ENCODE results near the gene STK32B.
"Not testable (repeated sequence)": the region's sequence is repeated elsewhere in the genome, so short reads cannot be mapped to it uniquely, and the experiment has no call there.

STK32B gene

DNA sequence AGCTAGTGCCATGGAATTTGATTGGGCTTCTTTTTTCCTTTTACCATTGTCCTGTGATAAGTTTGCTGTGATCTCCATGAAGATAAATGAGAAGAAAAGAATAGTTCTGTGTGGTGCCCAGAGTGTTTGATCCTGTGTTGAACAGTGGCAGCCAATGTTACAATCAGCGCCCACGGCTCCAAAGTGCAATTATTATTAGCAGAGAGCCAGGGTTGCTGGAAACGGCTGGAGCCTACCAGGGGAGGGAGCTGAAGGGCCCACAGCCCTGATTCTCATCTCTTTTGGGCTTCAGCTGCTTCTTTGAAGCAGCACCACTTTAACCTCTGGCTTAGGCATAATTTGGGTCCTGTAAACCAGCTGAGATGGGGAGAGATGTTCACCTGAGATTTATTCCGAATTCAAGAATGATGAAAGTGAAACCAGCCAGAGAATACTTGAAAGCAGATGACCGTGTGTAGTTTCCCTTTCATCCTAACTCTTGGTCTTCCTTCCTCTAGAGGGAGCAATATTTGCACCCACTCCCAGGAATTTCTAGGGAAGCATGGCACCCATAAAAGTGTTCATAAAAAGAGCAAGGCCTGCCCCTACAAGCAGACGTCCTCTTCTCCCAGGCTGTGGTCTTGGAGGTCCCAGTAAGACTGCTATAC, 358.8 kb downstream of the STK32B start:
- DNase-seq, result no peak

DNA sequence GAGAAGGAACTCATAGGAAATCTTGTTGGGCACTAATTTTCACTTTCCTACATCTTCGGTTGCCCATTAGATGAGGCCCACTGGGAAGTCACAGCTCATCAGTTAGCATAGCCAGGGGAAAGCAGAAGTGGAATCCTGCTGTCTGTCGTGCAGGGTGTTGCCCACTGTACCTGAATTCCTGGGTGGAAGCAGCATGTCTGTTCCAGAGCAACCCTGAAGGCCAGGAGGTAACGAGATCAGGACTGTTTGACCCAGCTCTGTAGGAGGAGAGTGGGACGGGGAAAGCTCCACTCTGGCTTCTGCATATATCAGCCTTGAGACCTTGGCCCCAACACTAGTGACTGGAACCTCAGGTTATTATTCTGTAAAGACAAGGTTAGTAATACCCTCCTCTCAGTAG, 361.0 kb downstream of the STK32B start:
- DNase-seq, result no peak

- DNase-seq, result no peak
Observed at GRCh38 chr4:5412751-5413150, 361.5 kb downstream of the STK32B start.

DNA sequence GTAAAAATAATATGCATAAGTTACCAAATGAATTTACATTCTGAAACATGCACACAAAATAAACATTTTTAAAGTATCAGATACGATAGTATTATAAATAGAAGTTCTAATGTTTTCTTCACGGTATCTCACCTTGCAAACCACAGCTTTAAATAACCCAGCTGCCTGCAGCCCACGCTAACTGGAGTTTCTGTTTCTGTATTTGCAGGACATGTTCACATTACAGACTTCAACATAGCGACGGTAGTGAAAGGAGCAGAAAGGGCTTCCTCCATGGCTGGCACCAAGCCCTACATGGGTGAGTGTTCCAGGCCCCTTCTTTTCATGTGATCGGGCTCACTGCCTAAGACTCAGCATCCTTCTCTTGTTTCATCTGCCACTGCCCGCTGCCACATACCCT, 365.4 kb downstream of the STK32B start:
- no peak for DNase-seq

GRCh38 chr4:5420266-5420665, 369.0 kb downstream of the STK32B start:
- no peak for DNase-seq

DNA sequence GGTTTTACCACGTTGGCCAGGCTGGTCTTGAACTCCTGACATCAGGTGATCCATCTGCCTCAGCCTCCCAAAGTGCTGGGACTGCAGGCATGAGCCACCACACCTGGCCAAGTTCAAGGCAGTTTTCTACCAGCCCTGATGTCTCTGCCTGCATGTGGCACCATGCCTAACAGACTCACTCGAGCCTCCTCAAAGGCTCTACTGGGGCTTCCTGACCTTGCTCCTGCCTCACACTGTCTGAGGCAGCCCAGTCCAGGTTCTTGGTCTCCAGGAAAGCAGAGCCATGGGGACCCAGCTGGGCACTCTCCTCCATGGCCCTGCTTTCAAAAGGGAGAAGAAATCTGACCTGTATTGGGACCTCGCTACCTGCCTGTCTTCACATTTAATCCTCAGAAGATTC, 370.1 kb downstream of the STK32B start:
- DNase-seq, result no peak

DNA sequence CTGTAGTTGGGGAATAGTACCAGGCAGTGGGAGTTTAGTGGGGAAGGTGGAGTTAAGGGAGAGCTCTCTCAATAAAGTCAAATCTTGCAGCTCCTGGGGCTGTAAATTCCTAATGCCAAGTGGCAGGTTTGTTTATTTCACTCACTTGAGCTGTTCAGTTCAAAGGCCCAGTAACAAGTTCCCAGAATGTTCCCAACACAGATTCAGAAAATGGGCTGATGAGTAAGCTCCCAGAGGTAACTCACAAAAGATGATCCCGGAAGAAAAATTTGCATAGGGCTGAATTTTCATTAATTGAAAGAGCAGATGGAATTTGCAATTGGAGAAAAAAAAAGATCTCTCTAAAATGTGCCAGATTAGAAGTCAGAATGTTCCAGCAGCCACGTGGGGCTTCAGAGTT, 370.9 kb downstream of the STK32B start:
- no peak for DNase-seq

DNA sequence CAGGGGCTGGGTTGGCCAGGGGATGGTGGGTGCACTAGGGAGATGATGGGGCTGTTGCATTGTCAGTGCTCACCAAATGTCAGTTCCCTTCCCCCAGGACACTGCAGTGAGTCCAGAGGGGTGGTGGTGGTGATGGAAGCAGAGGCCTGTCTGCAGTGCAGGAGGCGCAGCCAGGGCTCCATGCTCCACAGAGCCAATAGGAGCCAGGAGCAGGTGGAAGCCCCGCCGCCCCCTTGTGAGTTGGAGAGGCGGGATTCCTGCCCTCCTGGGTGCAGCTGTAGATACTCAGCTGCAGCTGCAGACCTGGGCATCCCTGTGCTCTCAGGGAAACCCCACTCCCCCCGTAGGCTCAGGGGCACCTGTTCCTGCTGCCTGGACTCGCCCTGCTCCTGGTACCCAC, 372.4 kb downstream of the STK32B start:
- no peak for DNase-seq

- no peak for DNase-seq
Observed at GRCh38 chr4:5424211-5424610, 372.9 kb downstream of the STK32B start.

GRCh38 chr4:5424901-5425300, 373.6 kb downstream of the STK32B start:
- DNase-seq, result no peak

DNA sequence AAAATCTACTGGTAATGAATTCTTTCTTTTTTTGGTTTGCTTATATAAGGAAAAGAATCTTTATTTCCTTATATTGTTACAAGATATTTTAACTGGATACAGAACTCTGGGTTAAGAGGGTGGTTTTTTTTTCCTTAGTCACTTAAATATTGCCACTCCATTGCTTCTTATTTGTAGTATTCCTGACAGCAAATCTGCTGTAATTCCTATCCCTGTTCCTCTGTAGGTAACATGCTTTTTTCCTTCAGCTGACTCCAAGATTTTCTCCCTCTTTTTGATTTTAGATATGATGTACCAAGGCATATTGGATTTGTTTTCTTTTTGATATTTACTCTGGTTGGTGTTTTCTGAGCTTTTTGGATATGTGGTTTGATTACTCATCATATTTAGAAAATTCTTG, 378.5 kb downstream of the STK32B start:
- DNase-seq, result no peak

GRCh38 chr4:5433196-5433595, 381.9 kb downstream of the STK32B start:
- DNase-seq, result no peak

DNA sequence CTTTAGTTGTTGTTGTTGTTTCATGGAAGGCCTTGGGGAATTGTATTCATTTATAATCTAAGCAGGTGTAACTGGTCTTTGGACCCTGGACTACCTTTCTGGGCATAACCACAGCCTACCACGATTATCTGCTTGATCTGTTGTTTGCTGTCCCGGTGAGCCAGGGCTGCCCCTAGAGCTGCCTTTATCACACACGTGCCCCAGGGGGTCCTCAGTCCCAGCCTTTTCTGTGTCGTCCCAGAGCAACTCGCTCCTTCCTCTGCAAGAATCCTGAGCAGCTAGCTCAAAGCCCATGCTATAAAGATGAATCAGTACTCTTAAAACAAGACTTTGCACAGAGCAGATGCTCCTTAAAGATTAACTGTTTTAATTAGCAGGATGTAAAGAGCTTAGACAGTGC, 383.9 kb downstream of the STK32B start:
- DNase-seq, result no peak

DNA sequence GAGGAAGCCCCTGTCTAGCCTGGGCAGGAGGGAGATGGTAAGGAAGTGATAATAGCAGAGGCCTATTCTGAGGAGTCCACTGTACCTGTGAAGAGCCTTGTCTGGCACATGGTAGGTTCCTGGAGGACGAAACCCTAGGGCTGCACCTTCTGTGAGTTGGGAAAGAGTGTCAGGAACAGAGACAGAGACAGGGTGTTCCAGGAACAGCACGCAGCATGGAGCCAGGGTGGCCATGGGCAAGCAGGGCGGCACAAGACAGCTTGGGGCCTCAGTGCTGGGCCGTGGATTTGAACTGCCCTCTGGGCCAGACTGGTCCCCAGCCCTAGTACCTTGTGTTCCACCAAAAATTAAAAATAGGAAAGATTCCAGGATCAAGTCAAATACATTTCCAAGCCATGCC, 384.5 kb downstream of the STK32B start:
- no peak for DNase-seq

GRCh38 chr4:5443976-5444802, 392.9 kb downstream of the STK32B start:
- DNase-seq, result not testable (repeated sequence)

GRCh38 chr4:5444918-5445517, 393.7 kb downstream of the STK32B start:
- DNase-seq, result no peak

DNA sequence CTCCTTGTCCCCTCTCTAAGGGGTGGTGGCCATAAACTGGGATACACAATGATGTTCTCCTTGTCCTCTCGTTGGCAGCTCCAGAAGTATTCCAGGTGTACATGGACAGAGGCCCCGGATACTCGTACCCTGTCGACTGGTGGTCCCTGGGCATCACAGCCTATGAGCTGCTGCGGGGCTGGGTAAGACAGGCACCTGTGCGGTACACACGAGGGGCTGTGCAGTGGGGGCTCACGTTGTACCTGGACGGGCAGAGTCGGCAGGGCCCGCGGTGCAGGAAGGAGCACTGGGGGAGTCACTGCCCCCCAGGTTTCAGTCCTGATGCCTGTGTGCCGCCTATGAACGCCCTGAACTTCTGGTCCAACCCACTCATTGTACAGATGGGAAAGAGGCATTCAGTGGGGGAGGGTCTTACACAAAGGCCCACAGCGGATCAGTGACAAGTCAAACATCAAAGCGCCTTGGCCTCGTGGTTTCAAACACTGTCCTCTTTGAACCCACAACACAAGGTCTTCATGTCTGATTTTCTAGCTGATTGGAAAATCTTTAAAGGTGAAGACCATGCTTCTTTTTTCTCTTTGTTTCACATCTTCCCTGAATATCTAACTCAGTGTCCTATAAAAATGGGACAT, 395.4 kb downstream of the STK32B start:
- no peak for DNase-seq

DNA sequence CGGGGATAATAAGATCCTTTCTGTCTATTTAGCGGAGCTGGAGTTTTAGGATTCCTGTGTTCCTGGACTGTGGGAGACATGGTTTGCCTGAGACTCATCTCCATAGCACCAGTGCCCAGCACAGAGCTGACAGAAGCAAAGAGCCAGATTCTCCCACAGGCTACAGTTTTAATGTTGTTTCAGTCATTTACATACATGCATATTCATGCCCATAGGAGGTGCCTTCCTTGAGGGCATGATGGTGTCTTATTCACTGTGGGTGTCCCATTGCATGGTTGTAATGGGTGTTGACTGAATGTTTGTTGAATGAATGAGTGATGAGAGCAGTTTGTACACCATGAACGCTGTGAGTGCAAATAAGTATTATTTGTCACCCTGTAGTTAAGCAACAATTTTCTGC, 396.5 kb downstream of the STK32B start:
- no peak for DNase-seq

- no peak for DNase-seq
Observed at GRCh38 chr4:5448221-5448620, 396.9 kb downstream of the STK32B start.

GRCh38 chr4:5451243-5451642, 400.0 kb downstream of the STK32B start:
- no peak for DNase-seq

DNA sequence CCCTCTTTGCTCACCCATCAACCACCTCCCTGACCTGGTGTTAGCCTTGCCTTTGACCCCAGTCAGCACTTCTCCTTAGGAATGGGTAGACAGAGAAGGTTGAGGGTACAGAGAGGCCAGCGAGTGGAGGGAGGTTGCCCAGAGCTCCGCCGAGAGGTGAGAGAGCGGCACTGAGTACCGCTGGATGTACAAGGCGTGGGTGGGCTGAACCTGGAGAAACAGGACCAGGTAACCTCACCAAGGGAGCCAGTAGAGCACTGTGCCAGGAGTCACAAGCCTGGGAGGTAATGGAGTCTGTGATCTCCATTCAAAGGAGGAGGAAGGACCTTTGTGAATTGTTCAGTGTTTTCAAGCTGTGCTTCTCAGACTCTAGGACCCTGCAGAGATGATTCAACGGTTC, 400.9 kb downstream of the STK32B start:
- no peak for DNase-seq

GRCh38 chr4:5455003-5455585, 403.8 kb downstream of the STK32B start:
- no peak for DNase-seq

- no peak for DNase-seq
Observed at GRCh38 chr4:5456296-5456845, 405.1 kb downstream of the STK32B start.
